HS-27A (cell line): Measurements from ENCODE around the gene PHACTR1.
"Not testable (repeated sequence)": the region's sequence is repeated elsewhere in the genome, so short reads cannot be mapped to it uniquely, and the experiment has no call there.

Experiments
- DNase-seq: peaks from one replicate; pipeline ENCODE4 v3.0.0-alpha.2; 2012; ENCODE audit warnings: low read depth, missing footprints

Gene PHACTR1

GRCh38 chr6:12716298-12716916 is at the start of gene PHACTR1:
Gene PHACTR1 (plus strand): TSS chr6:12716767.
- no peak for DNase-seq

GRCh38 chr6:12666886-12667285 is 49.7 kb upstream of the PHACTR1 start:
- no peak for DNase-seq

- no peak for DNase-seq
Measured at GRCh38 chr6:12675931-12676330, 40.6 kb upstream of the PHACTR1 start.

GRCh38 chr6:12679341-12679740 is 37.2 kb upstream of the PHACTR1 start:
- no peak for DNase-seq

- no peak for DNase-seq
Measured at GRCh38 chr6:12693122-12693521, 23.4 kb upstream of the PHACTR1 start.

GRCh38 chr6:12698298-12698697 is 18.3 kb upstream of the PHACTR1 start:
- DNase-seq = no peak

- no peak for DNase-seq
Measured at GRCh38 chr6:12704946-12705345, 11.6 kb upstream of the PHACTR1 start.

- no peak for DNase-seq
Measured at GRCh38 chr6:12709116-12709515, 7.5 kb upstream of the PHACTR1 start.

- no peak for DNase-seq
Measured at GRCh38 chr6:12709556-12710232, 6.9 kb upstream of the PHACTR1 start.

- no peak for DNase-seq
Measured at GRCh38 chr6:12710921-12711320, 5.6 kb upstream of the PHACTR1 start.

GRCh38 chr6:12714022-12714421 is 2.5 kb upstream of the PHACTR1 start:
- no peak for DNase-seq

GRCh38 chr6:12715437-12715836 is 1.1 kb upstream of the PHACTR1 start:
- DNase-seq = no peak

- no peak for DNase-seq
Measured at GRCh38 chr6:12717356-12717755, 789 bp downstream of the PHACTR1 start.

- no peak for DNase-seq
Measured at GRCh38 chr6:12718015-12718414, 1.4 kb downstream of the PHACTR1 start.

- no peak for DNase-seq
Measured at GRCh38 chr6:12719017-12719416, 2.5 kb downstream of the PHACTR1 start.

GRCh38 chr6:12720310-12720709 is 3.7 kb downstream of the PHACTR1 start:
- no peak for DNase-seq

GRCh38 chr6:12725263-12725662 is 8.7 kb downstream of the PHACTR1 start:
- DNase-seq = no peak

GRCh38 chr6:12729467-12729866 is 12.9 kb downstream of the PHACTR1 start:
- DNase-seq = no peak

- not testable (repeated sequence) for DNase-seq
Measured at GRCh38 chr6:12730809-12731208, 14.2 kb downstream of the PHACTR1 start.

GRCh38 chr6:12733876-12734275 is 17.3 kb downstream of the PHACTR1 start:
- no peak for DNase-seq

- no peak for DNase-seq
Measured at GRCh38 chr6:12735786-12736185, 19.2 kb downstream of the PHACTR1 start.

GRCh38 chr6:12748411-12748810 is 31.8 kb downstream of the PHACTR1 start:
- DNase-seq = no peak

GRCh38 chr6:12748815-12749521 is 32.4 kb downstream of the PHACTR1 start:
- no peak for DNase-seq
